GM12878 (cell line): ENCODE results near the gene ALX4. TPM values are rescaled to one million over a fixed set of nuclear protein-coding genes. Genes with fewer than 3 reads are reported as not detected.

Experiments used
- ATAC-seq: fragments of 200-7000 bp; cut with Tn5 transposase; 3 replicates; pipeline ENCODE4 v1.9.1; 2020; ENCODE audit warnings: mild to moderate bottlenecking, moderate library complexity
- BruUV-seq: library from RNA; stranded (reverse); fragments of 400-500 nt; replicated peaks from 2 replicates; lab custom pipeline; 2021; lab: Mats Ljungman, UMichigan
- CTCF ChIA-PET: fragments of 300-600 bp; sonication (Branson Sonifier 250); formaldehyde crosslinking; extraction: SDS; loops from one replicate; lab custom pipeline; 2021; ENCODE audit warnings: inconsistent platforms; lab: Yijun Ruan, JAX
- POLR2A ChIA-PET: fragments of 350-600 bp; formaldehyde crosslinking; extraction: SDS; loops from one replicate; lab custom pipeline; 2021; ENCODE audit warnings: inconsistent platforms; lab: Charles Lee
- RAD21 ChIA-PET: fragments of 300-600 bp; sonication (Branson Sonifier 250); formaldehyde crosslinking; loops from one replicate; lab custom pipeline; 2023; ENCODE audit warnings: antibody characterized with exemption; ENCODE audit not compliant: unreplicated experiment; lab: Charles Lee
- SMC1A ChIA-PET: fragments of 300-600 bp; sonication (Branson Sonifier 250); formaldehyde crosslinking; loops from one replicate; lab custom pipeline; 2023; ENCODE audit not compliant: unreplicated experiment, uncharacterized antibody; lab: Charles Lee
- DNase-seq: peaks from one replicate; pipeline ENCODE4 v3.0.0-alpha.2; 2011; ENCODE audit warnings: low read depth, low spot score
- FAIRE-seq: peaks from 3 replicates; lab custom pipeline; 2011; peaks lifted over from hg19 to GRCh38; lab: Jason Lieb, UNC
- H2AFZ ChIP-seq: 2 replicates; pipeline ENCODE4 v1.6.0; 2011; ENCODE audit warnings: low read depth, low read length, control low read depth; ENCODE audit not compliant: control insufficient read depth
- H3K27ac ChIP-seq: 2 replicates; pipeline ENCODE4 v1.5.1; 2011; ENCODE audit warnings: control low read depth; ENCODE audit not compliant: control insufficient read depth, insufficient read depth
- H3K27me3 ChIP-seq, 2 experiments: replicated peaks in 1 of 2; 2 replicates each; pipeline versions ENCODE4 v1.6.0 to v1.6.1; 2011; ENCODE audit warnings: low read length in 1 of 2; ENCODE audit not compliant: control insufficient read depth in 2 of 2, insufficient read depth in 2 of 2
- H3K36me3 ChIP-seq, 2 experiments: 2 replicates each; pipeline ENCODE4 v1.5.1; 2011; ENCODE audit warnings: low read length in 1 of 2; ENCODE audit not compliant: control insufficient read depth in 2 of 2, insufficient read depth in 2 of 2
- H3K4me1 ChIP-seq: 2 replicates; pipeline ENCODE4 v1.6.1; 2011; ENCODE audit warnings: mild to moderate bottlenecking, low read length, moderate library complexity, mixed read lengths; ENCODE audit not compliant: control insufficient read depth, insufficient read depth
- H3K4me2 ChIP-seq: 2 replicates; pipeline ENCODE4 v1.6.0; 2011; ENCODE audit warnings: control low read depth; ENCODE audit not compliant: control insufficient read depth, insufficient read depth
- H3K4me3 ChIP-seq: fragments of 200-600 bp; sonication (generic); 2 replicates; pipeline ENCODE4 v1.5.1; 2016
- H3K79me2 ChIP-seq: 2 replicates; pipeline ENCODE4 v1.6.0; 2011; ENCODE audit warnings: low read length; ENCODE audit not compliant: control insufficient read depth, insufficient read depth
- H3K9ac ChIP-seq: 2 replicates; pipeline ENCODE4 v1.8.0; 2011; ENCODE audit warnings: low read length, control low read depth, mixed read lengths; ENCODE audit not compliant: control insufficient read depth, insufficient read depth
- H3K9me3 ChIP-seq: replicated peaks from 3 replicates; pipeline ENCODE4 v1.5.1; 2011; ENCODE audit warnings: mild to moderate bottlenecking, low read length; ENCODE audit not compliant: control insufficient read depth, insufficient read depth
- H4K20me1 ChIP-seq: 2 replicates; pipeline ENCODE4 v1.6.0; 2011; ENCODE audit not compliant: control insufficient read depth, insufficient read depth
- ATF7 ChIP-seq: fragments of 450-650 bp; IDR thresholded peaks from 2 replicates; pipeline ENCODE4 v1.6.1; 2016; ENCODE audit warnings: low read depth, mild to moderate bottlenecking
- BCL11A ChIP-seq: IDR thresholded peaks from 2 replicates; pipeline ENCODE4 v1.6.1; 2011; ENCODE audit warnings: low read depth, low read length
- KDM1A ChIP-seq: fragments of 200-600 bp; sonication (generic); IDR thresholded peaks from 2 replicates; pipeline ENCODE4 v1.6.1; 2016; ENCODE audit warnings: borderline replicate concordance
- POLR2AphosphoS2 ChIP-seq: IDR thresholded peaks from 2 replicates; pipeline ENCODE4 v1.6.1; 2011; ENCODE audit warnings: low read depth, mild to moderate bottlenecking, low read length, improper control_type of control experiment, moderate library complexity
- SIX5 ChIP-seq: IDR thresholded peaks from 2 replicates; pipeline ENCODE4 v1.6.1; 2011; ENCODE audit warnings: mild to moderate bottlenecking, low read depth, low read length, moderate library complexity; ENCODE audit not compliant: severe bottlenecking
- SMC3 ChIP-seq: IDR thresholded peaks from 2 replicates; pipeline ENCODE4 v1.6.1; 2011; ENCODE audit warnings: low read length, improper control_type of control experiment, borderline replicate concordance
- TAF1 ChIP-seq: IDR thresholded peaks from 2 replicates; pipeline ENCODE4 v1.6.1; 2011; ENCODE audit warnings: mild to moderate bottlenecking, low read depth, low read length, borderline replicate concordance
- TARDBP ChIP-seq: IDR thresholded peaks from 2 replicates; pipeline ENCODE4 v1.6.1; 2016; ENCODE audit warnings: borderline replicate concordance
- WGBS: methylation state at CpG from one replicate; pipeline ENCODE4 v1.1.6; 2016; ENCODE audit warnings: low lambda C conversion rate; ENCODE audit not compliant: insufficient replicate concordance, insufficient coverage; ENCODE audit errors: missing lambda C conversion rate; 5-methylcytosine and 5-hydroxymethylcytosine counted together
- in situ Hi-C: fragments of 300-500 bp; cut with MboI; formaldehyde crosslinking; loops from 9 replicates; pipeline ENCODE4 v1.14.3; 2018; ENCODE audit warnings: mixed read lengths
- intact Hi-C: fragments of 100-400 bp; cut with micrococcal nuclease; formaldehyde crosslinking; loops from one replicate; pipeline ENCODE4 v1.14.2; 2022; ENCODE audit not compliant: unreplicated experiment
- polyA plus RNA-seq, 11 experiments: library from polyadenylated mRNA; depleted of rRNA in 4 of 11; unstranded in 6 of 11; stranded (reverse) in 5 of 11; fragments of >200 nt; fragmentation: Nextera tagmentation in 4 of 11; fragmentation: Illumina TruSeq in 1 of 11; extraction: Ambion mirVana in 4 of 11; extraction: Trizol in 1 of 11; gene quantifications; 1 replicate in 1 of 11; 2 replicates in 10 of 11; pipeline versions ENCODE4 v1.2.1 to v1.2.3, GENCODE V29; 2011 to 2016; ENCODE audit warnings: inconsistent platforms in 2 of 11, missing spikeins in 2 of 11, low read depth in 1 of 11
- total RNA-seq, 4 experiments: library from RNA; depleted of rRNA in 3 of 4; stranded (reverse); fragments of >200 nt in 3 of 4; fragmentation: Illumina TruSeq in 1 of 4; extraction: Trizol in 1 of 4; gene quantifications; 2 replicates each; pipeline versions ENCODE4 v1.2.1 to v1.2.3, GENCODE V29; 2013 to 2021
- TF ChIP-seq, protein P1 (sequence below): fragments of 450-650 bp; IDR thresholded peaks from 2 replicates; pipeline ENCODE4 v1.6.1; 2018; ENCODE audit warnings: borderline replicate concordance, mild to moderate bottlenecking; ENCODE audit not compliant: partially characterized antibody
- TF ChIP-seq, protein P2 (sequence below): fragments of 450-650 bp; IDR thresholded peaks from 2 replicates; pipeline ENCODE4 v1.6.1; 2017; ENCODE audit warnings: mild to moderate bottlenecking
- TF ChIP-seq, protein P3 (sequence below): fragments of 450-650 bp; IDR thresholded peaks from 2 replicates; pipeline ENCODE4 v1.6.1; 2018; ENCODE audit warnings: mild to moderate bottlenecking, low read depth, moderate library complexity; ENCODE audit not compliant: partially characterized antibody
- TF ChIP-seq, protein P4 (sequence below): IDR thresholded peaks from 2 replicates; pipeline ENCODE4 v1.6.1; 2012; ENCODE audit warnings: low read length, inconsistent platforms

Gene ALX4
- total and polyA plus RNA-seq, 10 of the 15 experiments (the other 5 are each of a cell fraction or from before 2014, with no cell fraction given), result not detected

DNA sequence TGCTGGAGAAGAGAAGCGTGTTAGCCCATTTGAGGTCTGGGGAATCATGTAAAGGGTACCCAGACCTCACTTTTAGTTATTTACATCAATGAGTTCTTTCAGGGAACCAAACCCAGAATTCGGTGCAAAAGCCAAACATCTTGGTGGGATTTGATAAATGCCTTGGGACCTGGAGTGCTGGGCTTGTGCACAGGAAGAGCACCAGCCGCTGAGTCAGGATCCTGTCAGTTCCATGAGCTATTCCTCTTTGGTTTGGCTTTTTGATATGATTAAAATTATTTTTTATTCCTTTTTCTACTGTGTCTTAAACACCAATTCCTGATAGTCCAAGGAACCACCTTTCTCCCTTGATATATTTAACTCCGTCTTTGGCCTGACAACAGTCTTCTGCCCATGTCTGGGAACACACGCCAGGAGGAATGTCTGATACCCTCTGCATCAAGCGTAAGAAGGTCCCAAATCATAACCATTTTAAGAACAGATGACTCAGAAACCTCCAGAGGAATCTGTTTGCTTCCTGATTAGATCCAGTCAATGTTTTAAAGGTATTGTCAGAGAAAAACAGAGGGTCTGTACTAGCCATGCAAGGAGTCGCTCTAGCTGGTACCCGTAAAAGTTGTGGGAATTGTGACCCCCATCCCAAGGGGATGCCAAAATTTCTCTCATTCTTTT, 65.2 kb downstream of the ALX4 start:
- CTCF ChIA-PET, result no interaction called here
- FAIRE-seq, result no peak
- no peak overlapping the region for H2AFZ ChIP-seq

More for the DNA sequence above, 65.2 kb downstream of the ALX4 start:
- no peak overlapping the region for H3K27ac ChIP-seq
- ChIA-PET SMC1A (no interaction called here), RAD21 (no interaction called here)
- H3K4me2 ChIP-seq, result no peak overlapping the region
- BruUV-seq, result no TSS peak
- no peaks in the 10 kb centered on the region for H3K4me1 ChIP-seq
- no peak overlapping the region for H3K9ac ChIP-seq
- no peaks in the 10 kb centered on the region for H3K9me3 ChIP-seq
- no peak for DNase-seq
- WGBS, result 88% methylated on average over 8 of the region's 8 CpGs
- peaks cover 0 to 4% of the 10 kb centered on the region in 2 experiments; a peak in 3 of 4 replicates for H3K36me3 ChIP-seq
- no peaks in the 10 kb centered on the region for H3K27me3 ChIP-seq
- no peak for ATAC-seq
- TF ChIP-seq TAF1 (no peak), SMC3 (no peak), KDM1A (no peak), BCL11A (no peak), ATF7 (no peak), SIX5 (no peak), TARDBP (no peak), POLR2AphosphoS2 (no peak)
- TF ChIP-seq, protein P1, sequence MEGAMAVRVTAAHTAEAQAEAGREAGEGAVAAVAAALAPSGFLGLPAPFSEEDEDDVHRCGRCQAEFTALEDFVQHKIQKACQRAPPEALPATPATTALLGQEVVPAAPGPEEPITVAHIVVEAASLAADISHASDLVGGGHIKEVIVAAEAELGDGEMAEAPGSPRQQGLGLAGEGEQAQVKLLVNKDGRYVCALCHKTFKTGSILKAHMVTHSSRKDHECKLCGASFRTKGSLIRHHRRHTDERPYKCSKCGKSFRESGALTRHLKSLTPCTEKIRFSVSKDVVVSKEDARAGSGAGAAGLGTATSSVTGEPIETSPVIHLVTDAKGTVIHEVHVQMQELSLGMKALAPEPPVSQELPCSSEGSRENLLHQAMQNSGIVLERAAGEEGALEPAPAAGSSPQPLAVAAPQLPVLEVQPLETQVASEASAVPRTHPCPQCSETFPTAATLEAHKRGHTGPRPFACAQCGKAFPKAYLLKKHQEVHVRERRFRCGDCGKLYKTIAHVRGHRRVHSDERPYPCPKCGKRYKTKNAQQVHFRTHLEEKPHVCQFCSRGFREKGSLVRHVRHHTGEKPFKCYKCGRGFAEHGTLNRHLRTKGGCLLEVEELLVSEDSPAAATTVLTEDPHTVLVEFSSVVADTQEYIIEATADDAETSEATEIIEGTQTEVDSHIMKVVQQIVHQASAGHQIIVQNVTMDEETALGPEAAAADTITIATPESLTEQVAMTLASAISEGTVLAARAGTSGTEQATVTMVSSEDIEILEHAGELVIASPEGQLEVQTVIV, result no peak
- TF ChIP-seq, protein P2, sequence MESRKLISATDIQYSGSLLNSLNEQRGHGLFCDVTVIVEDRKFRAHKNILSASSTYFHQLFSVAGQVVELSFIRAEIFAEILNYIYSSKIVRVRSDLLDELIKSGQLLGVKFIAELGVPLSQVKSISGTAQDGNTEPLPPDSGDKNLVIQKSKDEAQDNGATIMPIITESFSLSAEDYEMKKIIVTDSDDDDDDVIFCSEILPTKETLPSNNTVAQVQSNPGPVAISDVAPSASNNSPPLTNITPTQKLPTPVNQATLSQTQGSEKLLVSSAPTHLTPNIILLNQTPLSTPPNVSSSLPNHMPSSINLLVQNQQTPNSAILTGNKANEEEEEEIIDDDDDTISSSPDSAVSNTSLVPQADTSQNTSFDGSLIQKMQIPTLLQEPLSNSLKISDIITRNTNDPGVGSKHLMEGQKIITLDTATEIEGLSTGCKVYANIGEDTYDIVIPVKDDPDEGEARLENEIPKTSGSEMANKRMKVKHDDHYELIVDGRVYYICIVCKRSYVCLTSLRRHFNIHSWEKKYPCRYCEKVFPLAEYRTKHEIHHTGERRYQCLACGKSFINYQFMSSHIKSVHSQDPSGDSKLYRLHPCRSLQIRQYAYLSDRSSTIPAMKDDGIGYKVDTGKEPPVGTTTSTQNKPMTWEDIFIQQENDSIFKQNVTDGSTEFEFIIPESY, result no peak
- TF ChIP-seq, protein P3, sequence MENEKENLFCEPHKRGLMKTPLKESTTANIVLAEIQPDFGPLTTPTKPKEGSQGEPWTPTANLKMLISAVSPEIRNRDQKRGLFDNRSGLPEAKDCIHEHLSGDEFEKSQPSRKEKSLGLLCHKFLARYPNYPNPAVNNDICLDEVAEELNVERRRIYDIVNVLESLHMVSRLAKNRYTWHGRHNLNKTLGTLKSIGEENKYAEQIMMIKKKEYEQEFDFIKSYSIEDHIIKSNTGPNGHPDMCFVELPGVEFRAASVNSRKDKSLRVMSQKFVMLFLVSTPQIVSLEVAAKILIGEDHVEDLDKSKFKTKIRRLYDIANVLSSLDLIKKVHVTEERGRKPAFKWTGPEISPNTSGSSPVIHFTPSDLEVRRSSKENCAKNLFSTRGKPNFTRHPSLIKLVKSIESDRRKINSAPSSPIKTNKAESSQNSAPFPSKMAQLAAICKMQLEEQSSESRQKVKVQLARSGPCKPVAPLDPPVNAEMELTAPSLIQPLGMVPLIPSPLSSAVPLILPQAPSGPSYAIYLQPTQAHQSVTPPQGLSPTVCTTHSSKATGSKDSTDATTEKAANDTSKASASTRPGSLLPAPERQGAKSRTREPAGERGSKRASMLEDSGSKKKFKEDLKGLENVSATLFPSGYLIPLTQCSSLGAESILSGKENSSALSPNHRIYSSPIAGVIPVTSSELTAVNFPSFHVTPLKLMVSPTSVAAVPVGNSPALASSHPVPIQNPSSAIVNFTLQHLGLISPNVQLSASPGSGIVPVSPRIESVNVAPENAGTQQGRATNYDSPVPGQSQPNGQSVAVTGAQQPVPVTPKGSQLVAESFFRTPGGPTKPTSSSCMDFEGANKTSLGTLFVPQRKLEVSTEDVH, result no peak
- TF ChIP-seq, protein P4, sequence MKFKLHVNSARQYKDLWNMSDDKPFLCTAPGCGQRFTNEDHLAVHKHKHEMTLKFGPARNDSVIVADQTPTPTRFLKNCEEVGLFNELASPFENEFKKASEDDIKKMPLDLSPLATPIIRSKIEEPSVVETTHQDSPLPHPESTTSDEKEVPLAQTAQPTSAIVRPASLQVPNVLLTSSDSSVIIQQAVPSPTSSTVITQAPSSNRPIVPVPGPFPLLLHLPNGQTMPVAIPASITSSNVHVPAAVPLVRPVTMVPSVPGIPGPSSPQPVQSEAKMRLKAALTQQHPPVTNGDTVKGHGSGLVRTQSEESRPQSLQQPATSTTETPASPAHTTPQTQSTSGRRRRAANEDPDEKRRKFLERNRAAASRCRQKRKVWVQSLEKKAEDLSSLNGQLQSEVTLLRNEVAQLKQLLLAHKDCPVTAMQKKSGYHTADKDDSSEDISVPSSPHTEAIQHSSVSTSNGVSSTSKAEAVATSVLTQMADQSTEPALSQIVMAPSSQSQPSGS, result no peak
- TF ChIP-seq, all 136 proteins: peak for 0
- intact Hi-C loops, result no loop called here
- in situ Hi-C loops, result no loop called here
- Histone ChIP-seq H3K79me2 (no peaks in the 10 kb centered on the region), H3K4me3 (no peak overlapping the region), H4K20me1 (no peaks in the 10 kb centered on the region; the same call in 1 of the 2 replicates)
- POLR2A ChIA-PET, result no interaction called here
